GM12878 (cell line): ENCODE measurements around the gene SPINT2. TPM values are rescaled to one million over a fixed set of nuclear protein-coding genes. Genes with fewer than 3 reads are reported as not detected.

Source experiments
- ATAC-seq: fragments of 200-7000 bp; cut with Tn5 transposase; 3 replicates; pipeline ENCODE4 v1.9.1; 2020; ENCODE audit warnings: mild to moderate bottlenecking, moderate library complexity
- BruUV-seq: library from RNA; stranded (reverse); fragments of 400-500 nt; replicated peaks from 2 replicates; lab custom pipeline; 2021; lab: Mats Ljungman, UMichigan
- CTCF ChIA-PET: fragments of 300-600 bp; sonication (Branson Sonifier 250); formaldehyde crosslinking; extraction: SDS; loops from one replicate; lab custom pipeline; 2021; ENCODE audit warnings: inconsistent platforms; lab: Yijun Ruan, JAX
- POLR2A ChIA-PET: fragments of 350-600 bp; formaldehyde crosslinking; extraction: SDS; loops from one replicate; lab custom pipeline; 2021; ENCODE audit warnings: inconsistent platforms; lab: Charles Lee
- RAD21 ChIA-PET: fragments of 300-600 bp; sonication (Branson Sonifier 250); formaldehyde crosslinking; loops from one replicate; lab custom pipeline; 2023; ENCODE audit warnings: antibody characterized with exemption; ENCODE audit not compliant: unreplicated experiment; lab: Charles Lee
- SMC1A ChIA-PET: fragments of 300-600 bp; sonication (Branson Sonifier 250); formaldehyde crosslinking; loops from one replicate; lab custom pipeline; 2023; ENCODE audit not compliant: unreplicated experiment, uncharacterized antibody; lab: Charles Lee
- DNase-seq: peaks from one replicate; pipeline ENCODE4 v3.0.0-alpha.2; 2011; ENCODE audit warnings: low read depth, low spot score
- FAIRE-seq: peaks from 3 replicates; lab custom pipeline; 2011; peaks lifted over from hg19 to GRCh38; lab: Jason Lieb, UNC
- H2AFZ ChIP-seq: 2 replicates; pipeline ENCODE4 v1.6.0; 2011; ENCODE audit warnings: low read depth, low read length, control low read depth; ENCODE audit not compliant: control insufficient read depth
- H3K27ac ChIP-seq: 2 replicates; pipeline ENCODE4 v1.5.1; 2011; ENCODE audit warnings: control low read depth; ENCODE audit not compliant: control insufficient read depth, insufficient read depth
- H3K27me3 ChIP-seq, 2 experiments: replicated peaks in 1 of 2; 2 replicates each; pipeline versions ENCODE4 v1.6.0 to v1.6.1; 2011; ENCODE audit warnings: low read length in 1 of 2; ENCODE audit not compliant: control insufficient read depth in 2 of 2, insufficient read depth in 2 of 2
- H3K36me3 ChIP-seq, 2 experiments: 2 replicates each; pipeline ENCODE4 v1.5.1; 2011; ENCODE audit warnings: low read length in 1 of 2; ENCODE audit not compliant: control insufficient read depth in 2 of 2, insufficient read depth in 2 of 2
- H3K4me1 ChIP-seq: 2 replicates; pipeline ENCODE4 v1.6.1; 2011; ENCODE audit warnings: mild to moderate bottlenecking, low read length, moderate library complexity, mixed read lengths; ENCODE audit not compliant: control insufficient read depth, insufficient read depth
- H3K4me2 ChIP-seq: 2 replicates; pipeline ENCODE4 v1.6.0; 2011; ENCODE audit warnings: control low read depth; ENCODE audit not compliant: control insufficient read depth, insufficient read depth
- H3K4me3 ChIP-seq: fragments of 200-600 bp; sonication (generic); 2 replicates; pipeline ENCODE4 v1.5.1; 2016
- H3K79me2 ChIP-seq: 2 replicates; pipeline ENCODE4 v1.6.0; 2011; ENCODE audit warnings: low read length; ENCODE audit not compliant: control insufficient read depth, insufficient read depth
- H3K9ac ChIP-seq: 2 replicates; pipeline ENCODE4 v1.8.0; 2011; ENCODE audit warnings: low read length, control low read depth, mixed read lengths; ENCODE audit not compliant: control insufficient read depth, insufficient read depth
- H3K9me3 ChIP-seq: replicated peaks from 3 replicates; pipeline ENCODE4 v1.5.1; 2011; ENCODE audit warnings: mild to moderate bottlenecking, low read length; ENCODE audit not compliant: control insufficient read depth, insufficient read depth
- H4K20me1 ChIP-seq: 2 replicates; pipeline ENCODE4 v1.6.0; 2011; ENCODE audit not compliant: control insufficient read depth, insufficient read depth
- BRCA1 ChIP-seq: IDR thresholded peaks from 2 replicates; pipeline ENCODE4 v1.6.1; 2011; ENCODE audit warnings: low read depth, low read length, improper control_type of control experiment
- ESRRA ChIP-seq: IDR thresholded peaks from 2 replicates; pipeline ENCODE4 v1.6.1; 2012; ENCODE audit warnings: mild to moderate bottlenecking, low read length, improper control_type of control experiment
- MEF2B ChIP-seq: fragments of 450-650 bp; IDR thresholded peaks from 2 replicates; pipeline ENCODE4 v1.6.1; 2018; ENCODE audit warnings: mild to moderate bottlenecking, moderate library complexity; ENCODE audit not compliant: partially characterized antibody, poor library complexity, severe bottlenecking
- MTA3 ChIP-seq: IDR thresholded peaks from 2 replicates; pipeline ENCODE4 v1.6.1; 2012; ENCODE audit warnings: low read length, inconsistent platforms, borderline replicate concordance
- PKNOX1 ChIP-seq: fragments of 450-650 bp; IDR thresholded peaks from 2 replicates; pipeline ENCODE4 v1.6.1; 2016; ENCODE audit warnings: mild to moderate bottlenecking
- POU2F2 ChIP-seq: IDR thresholded peaks from 3 replicates; pipeline ENCODE4 v1.6.1; 2011; ENCODE audit warnings: low read depth, mild to moderate bottlenecking, low read length, borderline replicate concordance
- SMARCA5 ChIP-seq: fragments of 450-650 bp; IDR thresholded peaks from 2 replicates; pipeline ENCODE4 v1.6.1; 2017; ENCODE audit warnings: mild to moderate bottlenecking
- SP1 ChIP-seq: IDR thresholded peaks from one replicate; pipeline ENCODE4 v1.6.1; 2011; ENCODE audit warnings: low read depth, low read length
- SREBF2 ChIP-seq: IDR thresholded peaks from 2 replicates; pipeline ENCODE4 v1.6.1; 2012; ENCODE audit warnings: mild to moderate bottlenecking, low read length
- SRF ChIP-seq, 2 experiments: IDR thresholded peaks; 2 replicates each; pipeline ENCODE4 v1.6.1; 2011; ENCODE audit warnings: low read depth in 2 of 2, low read length in 2 of 2, mild to moderate bottlenecking in 1 of 2, moderate library complexity in 1 of 2
- SUPT20H ChIP-seq: IDR thresholded peaks from 2 replicates; pipeline ENCODE4 v1.6.1; 2011; ENCODE audit warnings: low read depth, mild to moderate bottlenecking, low read length, moderate library complexity, borderline replicate concordance; ENCODE audit not compliant: control insufficient read depth
- YBX1 ChIP-seq: fragments of 450-650 bp; IDR thresholded peaks from 2 replicates; pipeline ENCODE4 v1.6.1; 2016; ENCODE audit warnings: antibody characterized with exemption
- ZBTB33 ChIP-seq: fragments of 450-650 bp; IDR thresholded peaks from 2 replicates; pipeline ENCODE4 v1.6.1; 2017; ENCODE audit warnings: mild to moderate bottlenecking
- ZNF217 ChIP-seq: fragments of 450-650 bp; IDR thresholded peaks from 2 replicates; pipeline ENCODE4 v1.6.1; 2017; ENCODE audit warnings: antibody characterized with exemption, mild to moderate bottlenecking
- ZNF24 ChIP-seq: fragments of 450-650 bp; IDR thresholded peaks from 2 replicates; pipeline ENCODE4 v1.6.1; 2017; ENCODE audit warnings: antibody characterized with exemption, mild to moderate bottlenecking
- WGBS: methylation state at CpG from one replicate; pipeline ENCODE4 v1.1.6; 2016; ENCODE audit warnings: low lambda C conversion rate; ENCODE audit not compliant: insufficient replicate concordance, insufficient coverage; ENCODE audit errors: missing lambda C conversion rate; 5-methylcytosine and 5-hydroxymethylcytosine counted together
- in situ Hi-C: fragments of 300-500 bp; cut with MboI; formaldehyde crosslinking; loops from 9 replicates; pipeline ENCODE4 v1.14.3; 2018; ENCODE audit warnings: mixed read lengths
- intact Hi-C: fragments of 100-400 bp; cut with micrococcal nuclease; formaldehyde crosslinking; loops from one replicate; pipeline ENCODE4 v1.14.2; 2022; ENCODE audit not compliant: unreplicated experiment
- polyA plus RNA-seq, 11 experiments: library from polyadenylated mRNA; depleted of rRNA in 4 of 11; unstranded in 6 of 11; stranded (reverse) in 5 of 11; fragments of >200 nt; fragmentation: Nextera tagmentation in 4 of 11; fragmentation: Illumina TruSeq in 1 of 11; extraction: Ambion mirVana in 4 of 11; extraction: Trizol in 1 of 11; gene quantifications; 1 replicate in 1 of 11; 2 replicates in 10 of 11; pipeline versions ENCODE4 v1.2.1 to v1.2.3, GENCODE V29; 2011 to 2016; ENCODE audit warnings: inconsistent platforms in 2 of 11, missing spikeins in 2 of 11, low read depth in 1 of 11
- total RNA-seq, 4 experiments: library from RNA; depleted of rRNA in 3 of 4; stranded (reverse); fragments of >200 nt in 3 of 4; fragmentation: Illumina TruSeq in 1 of 4; extraction: Trizol in 1 of 4; gene quantifications; 2 replicates each; pipeline versions ENCODE4 v1.2.1 to v1.2.3, GENCODE V29; 2013 to 2021
- TF ChIP-seq, protein P1 (sequence below): fragments of 450-650 bp; IDR thresholded peaks from 2 replicates; pipeline ENCODE4 v1.6.1; 2017; ENCODE audit warnings: antibody characterized with exemption, mild to moderate bottlenecking, moderate library complexity
- TF ChIP-seq, protein P2 (sequence below): fragments of 150-350 bp; IDR thresholded peaks from 2 replicates; pipeline ENCODE4 v1.6.1; 2014; ENCODE audit warnings: mild to moderate bottlenecking, low read depth, low read length

Gene SPINT2
- total and polyA plus RNA-seq, 10 of the 15 experiments (the other 5 are each of a cell fraction or from before 2014, with no cell fraction given): 0.15 to 26.5 (median 17.5) TPM

- TF ChIP-seq, protein P1, sequence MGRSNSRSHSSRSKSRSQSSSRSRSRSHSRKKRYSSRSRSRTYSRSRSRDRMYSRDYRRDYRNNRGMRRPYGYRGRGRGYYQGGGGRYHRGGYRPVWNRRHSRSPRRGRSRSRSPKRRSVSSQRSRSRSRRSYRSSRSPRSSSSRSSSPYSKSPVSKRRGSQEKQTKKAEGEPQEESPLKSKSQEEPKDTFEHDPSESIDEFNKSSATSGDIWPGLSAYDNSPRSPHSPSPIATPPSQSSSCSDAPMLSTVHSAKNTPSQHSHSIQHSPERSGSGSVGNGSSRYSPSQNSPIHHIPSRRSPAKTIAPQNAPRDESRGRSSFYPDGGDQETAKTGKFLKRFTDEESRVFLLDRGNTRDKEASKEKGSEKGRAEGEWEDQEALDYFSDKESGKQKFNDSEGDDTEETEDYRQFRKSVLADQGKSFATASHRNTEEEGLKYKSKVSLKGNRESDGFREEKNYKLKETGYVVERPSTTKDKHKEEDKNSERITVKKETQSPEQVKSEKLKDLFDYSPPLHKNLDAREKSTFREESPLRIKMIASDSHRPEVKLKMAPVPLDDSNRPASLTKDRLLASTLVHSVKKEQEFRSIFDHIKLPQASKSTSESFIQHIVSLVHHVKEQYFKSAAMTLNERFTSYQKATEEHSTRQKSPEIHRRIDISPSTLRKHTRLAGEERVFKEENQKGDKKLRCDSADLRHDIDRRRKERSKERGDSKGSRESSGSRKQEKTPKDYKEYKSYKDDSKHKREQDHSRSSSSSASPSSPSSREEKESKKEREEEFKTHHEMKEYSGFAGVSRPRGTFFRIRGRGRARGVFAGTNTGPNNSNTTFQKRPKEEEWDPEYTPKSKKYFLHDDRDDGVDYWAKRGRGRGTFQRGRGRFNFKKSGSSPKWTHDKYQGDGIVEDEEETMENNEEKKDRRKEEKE: no peak
- TF ChIP-seq, protein P2, sequence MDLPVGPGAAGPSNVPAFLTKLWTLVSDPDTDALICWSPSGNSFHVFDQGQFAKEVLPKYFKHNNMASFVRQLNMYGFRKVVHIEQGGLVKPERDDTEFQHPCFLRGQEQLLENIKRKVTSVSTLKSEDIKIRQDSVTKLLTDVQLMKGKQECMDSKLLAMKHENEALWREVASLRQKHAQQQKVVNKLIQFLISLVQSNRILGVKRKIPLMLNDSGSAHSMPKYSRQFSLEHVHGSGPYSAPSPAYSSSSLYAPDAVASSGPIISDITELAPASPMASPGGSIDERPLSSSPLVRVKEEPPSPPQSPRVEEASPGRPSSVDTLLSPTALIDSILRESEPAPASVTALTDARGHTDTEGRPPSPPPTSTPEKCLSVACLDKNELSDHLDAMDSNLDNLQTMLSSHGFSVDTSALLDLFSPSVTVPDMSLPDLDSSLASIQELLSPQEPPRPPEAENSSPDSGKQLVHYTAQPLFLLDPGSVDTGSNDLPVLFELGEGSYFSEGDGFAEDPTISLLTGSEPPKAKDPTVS: no peak
- no peak for TF ChIP-seq POU2F2
- TF ChIP-seq SMARCA5: no peak
Observed at GRCh38 chr19:38331728-38332127, 67.4 kb downstream of the SPINT2 start (continued).

- Histone ChIP-seq H4K20me1 (no peaks in the 10 kb centered on the region), H3K4me2 (no peak overlapping the region), H3K36me3 (no peaks in the 10 kb centered on the region; a peak in 1 of 4 replicates), H3K4me1 (peaks cover 3% of the 10 kb centered on the region; the same call in 1 of the 2 replicates), H3K9me3 (no peaks in the 10 kb centered on the region), H3K9ac (no peak overlapping the region), H3K27me3 (no peaks in the 10 kb centered on the region), H3K4me3 (no peak overlapping the region), H3K79me2 (no peaks in the 10 kb centered on the region), H3K27ac (no peak overlapping the region), H2AFZ (no peak overlapping the region)
- 70% methylated on average over 9 of the region's 9 CpGs for WGBS
- ChIA-PET RAD21 (interaction anchor here (1.6 kb wide), 1 partner anchor 431 kb away, joined by 6 read pairs; no protein-coding TSS in a partner anchor), SMC1A (interaction anchor here (1.0 kb wide), 1 partner anchor 428 kb away, joined by 4 read pairs; no protein-coding TSS in a partner anchor), CTCF (interaction anchor here (1.0 to 5.3 kb wide), 7 partner anchors 41 to 434 kb away, joined by 3 to 74 read pairs (median 5); partner anchors contain the start of gene PSMD8), POLR2A (no interaction called here)
- no peak for DNase-seq
- no peak for FAIRE-seq
- intact Hi-C loops: no loop called here
- ATAC-seq: no peak
- no TSS peak for BruUV-seq
- in situ Hi-C loops: loop anchor here (5.0 kb wide), 2 partner anchors 91 to 441 kb away; no protein-coding TSS in a partner anchor
- TF ChIP-seq ZBTB33 (no peak), SUPT20H (no peak), ESRRA (no peak), ZNF24 (no peak), SP1 (no peak), ZNF217 (no peak), SMARCA5 (no peak), SRF (IDR thresholded peaks at IDR 0.05; ENCODE audit: low read depth in 2 of 2, low read length in 2 of 2) (no peak), PKNOX1 (no peak), MEF2B (no peak), YBX1 (no peak), BRCA1 (no peak), MTA3 (no peak), SREBF2 (no peak)
Observed at GRCh38 chr19:38333245-38333644, 68.9 kb downstream of the SPINT2 start.
